Esophagus muscularis mucosa (tissue), 3 donors: ENCODE measurements around the gene DMRTC1B.
"Not testable (repeated sequence)": the region's sequence is repeated elsewhere in the genome, so short reads cannot be mapped to it uniquely, and the experiment has no call there.

Source experiments
- CTCF ChIP-seq, 3 experiments: fragments of 200-600 bp in 2 of 3; fragments of 450-650 bp in 1 of 3; sonication (generic) in 2 of 3; IDR thresholded peaks; one replicate each; pipeline ENCODE4 v1.5.1; 2017 to 2019; ENCODE audit warnings: antibody characterized with exemption in 3 of 3, mild to moderate bottlenecking in 2 of 3, moderate library complexity in 1 of 3
- POLR2A ChIP-seq: fragments of 450-650 bp; IDR thresholded peaks from one replicate; pipeline ENCODE4 v1.6.1; 2017; ENCODE audit warnings: antibody characterized with exemption, moderate library complexity, mild to moderate bottlenecking, low read depth

GRCh38 chrX:72790390-72790789 is 13.7 kb downstream of the DMRTC1B start:
- not testable (repeated sequence) for TF ChIP-seq POLR2A; CTCF (IDR thresholded peaks at IDR 0.05)
